Measurements from ENCODE around the gene EDRF1. TPM values are rescaled to one million over a fixed set of nuclear protein-coding genes. Genes with fewer than 3 reads are reported as not detected.

EDRF1 gene
- total and polyA plus RNA-seq, 2 donors (not counting 1 experiment from before 2014, with no cell fraction given): 26.1 to 63.0 TPM

- Histone ChIP-seq H3K9ac (ENCODE audit: low read length) (no peak overlapping the region), H3K4me3 (ENCODE audit: control extremely low read depth in 1 of 5, extremely low read depth in 1 of 5, insufficient read depth in 1 of 5, low read depth in 2 of 5, low read length in 4 of 5) (no peak overlapping the region), H3K27ac (ENCODE audit: low read length in 2 of 2) (no peak overlapping the region), H3K4me1 (ENCODE audit: control insufficient read depth in 2 of 2, insufficient read depth in 2 of 2, low read length in 2 of 2) (no peaks in the 10 kb centered on the region), H4K20me1 (ENCODE audit: control insufficient read depth, insufficient read depth, low read length, poor library complexity, severe bottlenecking) (no peaks in the 10 kb centered on the region), H3K79me2 (ENCODE audit: control insufficient read depth, insufficient read depth, low read length) (no peaks in the 10 kb centered on the region), H2AFZ (ENCODE audit: insufficient read depth, low read depth, low read length, poor library complexity, severe bottlenecking) (no peak overlapping the region), H3K9me3 (ENCODE audit: control extremely low read depth in 1 of 3, control insufficient read depth in 2 of 3, insufficient read depth in 1 of 3, low read length in 2 of 3) (no peaks in the 10 kb centered on the region), H3K36me3 (replicated peaks in 1 of 2; ENCODE audit: control extremely low read depth in 1 of 2, control insufficient read depth in 1 of 2, extremely low read depth in 1 of 2, insufficient read depth in 2 of 2, low read length in 1 of 2) (peaks cover 16 to 72% of the 10 kb centered on the region in 2 experiments), H3K4me2 (replicated peaks; ENCODE audit: low read depth, low read length, poor library complexity, severe bottlenecking) (no peak overlapping the region), H3K27me3 (replicated peaks in 1 of 4; ENCODE audit: control extremely low read depth in 1 of 4, control insufficient read depth in 3 of 4, insufficient read depth in 4 of 4, low read length in 3 of 4) (no peaks in the 10 kb centered on the region)
- DNase-seq: no peak
- H3K4me1 Mint-ChIP-seq: no peaks in the 10 kb centered on the region
- TF ChIP-seq EZH2 (IDR thresholded peaks at IDR 0.05; ENCODE audit: borderline replicate concordance, insufficient read depth, low read depth, low read length, poor library complexity, severe bottlenecking): no peak
- no peak for TF ChIP-seq CTCF (IDR thresholded peaks at IDR 0.05)
- no peaks in the 10 kb centered on the region for H3K9me3 Mint-ChIP-seq (ENCODE audit: insufficient read depth)
- intact Hi-C loops (cut with micrococcal nuclease): no loop called here
- CTCF ChIA-PET: no interaction called here
- H3K4me3 Mint-ChIP-seq: no peak overlapping the region
- H3K27me3 Mint-ChIP-seq: no peaks in the 10 kb centered on the region
- WGBS (ENCODE audit: insufficient coverage): 98% methylated on average over 15 of the region's 24 CpGs
- ATAC-seq (ENCODE audit: low read depth): no peak
- no peak overlapping the region for H3K27ac Mint-ChIP-seq
- POLR2A ChIA-PET: no interaction called here
Observed at GRCh38 chr10:125762692-125763648, 43.5 kb downstream of the EDRF1 start.

DNA sequence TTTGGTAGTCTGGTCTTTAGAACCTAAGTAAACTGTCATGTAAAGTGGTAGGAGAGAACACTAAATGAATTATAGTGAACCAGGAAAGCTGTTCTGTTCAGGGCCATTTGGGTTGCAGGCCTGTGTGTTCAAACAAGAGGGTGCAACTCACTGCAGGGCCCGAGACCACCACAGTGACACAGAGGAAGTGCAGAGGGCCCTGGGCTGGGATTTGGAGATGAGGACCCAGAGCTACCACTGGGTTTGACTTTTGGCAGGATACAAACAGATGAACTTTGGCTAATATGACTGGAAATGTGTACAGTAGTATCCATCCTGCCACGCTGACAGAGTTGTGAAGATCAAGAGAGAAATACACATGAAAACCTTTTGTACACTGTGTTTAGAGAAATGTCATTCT lies 46.3 kb downstream of the EDRF1 start:
- H3K4me2 ChIP-seq (replicated peaks; ENCODE audit: low read depth, low read length, poor library complexity, severe bottlenecking): no peak overlapping the region
- ChIA-PET CTCF (no interaction called here), POLR2A (no interaction called here)
- Mint-ChIP-seq H3K4me1 (no peaks in the 10 kb centered on the region), H3K9me3 (ENCODE audit: insufficient read depth) (no peaks in the 10 kb centered on the region), H3K27me3 (no peaks in the 10 kb centered on the region), H3K27ac (no peak overlapping the region), H3K4me3 (no peak overlapping the region)
- no peaks in the 10 kb centered on the region for H3K4me1 ChIP-seq (ENCODE audit: control insufficient read depth in 2 of 2, insufficient read depth in 2 of 2, low read length in 2 of 2)
- H3K36me3 ChIP-seq (replicated peaks in 1 of 2; ENCODE audit: control extremely low read depth in 1 of 2, control insufficient read depth in 1 of 2, extremely low read depth in 1 of 2, insufficient read depth in 2 of 2, low read length in 1 of 2): peaks cover 17 to 52% of the 10 kb centered on the region in 2 experiments
- H3K9me3 ChIP-seq (ENCODE audit: control extremely low read depth in 1 of 3, control insufficient read depth in 2 of 3, insufficient read depth in 1 of 3, low read length in 2 of 3): no peaks in the 10 kb centered on the region
- intact Hi-C loops (cut with micrococcal nuclease): no loop called here
- H3K9ac ChIP-seq (ENCODE audit: low read length): no peak overlapping the region
- H2AFZ ChIP-seq (ENCODE audit: insufficient read depth, low read depth, low read length, poor library complexity, severe bottlenecking): no peak overlapping the region
- DNase-seq: no peak
- H4K20me1 ChIP-seq (ENCODE audit: control insufficient read depth, insufficient read depth, low read length, poor library complexity, severe bottlenecking): no peaks in the 10 kb centered on the region
- no peak overlapping the region for H3K27ac ChIP-seq (ENCODE audit: low read length in 2 of 2)
- WGBS (ENCODE audit: insufficient coverage): 100% methylated on average over 2 of the region's 2 CpGs
- no peak for ATAC-seq (ENCODE audit: low read depth)
- H3K27me3 ChIP-seq (replicated peaks in 1 of 4; ENCODE audit: control extremely low read depth in 1 of 4, control insufficient read depth in 3 of 4, insufficient read depth in 4 of 4, low read length in 3 of 4): no peaks in the 10 kb centered on the region
- no peak overlapping the region for H3K4me3 ChIP-seq (ENCODE audit: control extremely low read depth in 1 of 5, extremely low read depth in 1 of 5, insufficient read depth in 1 of 5, low read depth in 2 of 5, low read length in 4 of 5)
- H3K79me2 ChIP-seq (ENCODE audit: control insufficient read depth, insufficient read depth, low read length): no peaks in the 10 kb centered on the region
- TF ChIP-seq CTCF (IDR thresholded peaks at IDR 0.05) (no peak), EZH2 (IDR thresholded peaks at IDR 0.05; ENCODE audit: borderline replicate concordance, insufficient read depth, low read depth, low read length, poor library complexity, severe bottlenecking) (no peak)

All from B cell (primary cell).